CD4-positive, alpha-beta T cell (primary cell): ENCODE results near the gene RAD54L2. TPM values are rescaled to one million over a fixed set of nuclear protein-coding genes. Genes with fewer than 3 reads are reported as not detected.

ENCODE experiments used
- ATAC-seq: fragments of 200-7000 bp; cut with Tn5 transposase; one replicate; pipeline ENCODE4 v1.10.0; 2022; ENCODE audit warnings: mild to moderate bottlenecking; ENCODE audit not compliant: poor library complexity
- CTCF ChIA-PET: fragments of 350-600 bp; sonication (Branson Sonifier 250); formaldehyde crosslinking; loops from one replicate; lab custom pipeline; 2021; ENCODE audit warnings: antibody characterized with exemption, inconsistent platforms; lab: Charles Lee
- POLR2A ChIA-PET: fragments of 350-600 bp; sonication (Branson Sonifier 250); formaldehyde crosslinking; loops from one replicate; lab custom pipeline; 2021; ENCODE audit warnings: antibody characterized with exemption, inconsistent platforms; lab: Charles Lee
- DNase-seq, 14 experiments: peaks; one replicate each; pipeline ENCODE4 v3.0.0-alpha.2; 2013 to 2020; ENCODE audit warnings: mixed read lengths in 2 of 14
- H3K27ac ChIP-seq, 2 donors: one replicate each; pipeline versions ENCODE4 v1.5.1 to v1.7.0; 2013; ENCODE audit warnings: low read length in 2 of 2, low read depth in 1 of 2, mild to moderate bottlenecking in 1 of 2
- H3K27me3 ChIP-seq, 2 experiments: 1 replicate in 1 of 2; 2 replicates in 1 of 2; pipeline versions ENCODE4 v1.6.1 to v1.7.0; 2013; ENCODE audit warnings: low read length in 2 of 2, control low read depth in 1 of 2, mild to moderate bottlenecking in 1 of 2, moderate library complexity in 1 of 2; ENCODE audit not compliant: insufficient read depth in 2 of 2, control insufficient read depth in 1 of 2
- H3K36me3 ChIP-seq: one replicate; pipeline ENCODE4 v1.6.1; 2013; ENCODE audit warnings: low read length, control low read depth; ENCODE audit not compliant: insufficient read depth
- H3K4me1 ChIP-seq: one replicate; pipeline ENCODE4 v1.6.1; 2013; ENCODE audit warnings: low read length, control low read depth; ENCODE audit not compliant: insufficient read depth
- H3K4me3 ChIP-seq: one replicate; pipeline ENCODE4 v1.5.1; 2013; ENCODE audit warnings: mild to moderate bottlenecking, low read length, moderate library complexity
- H3K9me3 ChIP-seq, 2 experiments: 1 replicate in 1 of 2; 2 replicates in 1 of 2; pipeline versions ENCODE4 v1.6.1 to v1.7.0; 2013; ENCODE audit warnings: low read length in 2 of 2, mild to moderate bottlenecking in 2 of 2, control low read depth in 1 of 2, moderate library complexity in 1 of 2; ENCODE audit not compliant: control insufficient read depth in 1 of 2, insufficient read depth in 1 of 2
- H3K27ac Mint-ChIP-seq: one replicate; pipeline ENCODE4 v1.8.0; 2020; ENCODE audit warnings: mixed read lengths
- H3K27me3 Mint-ChIP-seq: one replicate; pipeline ENCODE4 v1.8.0; 2021; ENCODE audit warnings: mixed read lengths
- H3K36me3 Mint-ChIP-seq: one replicate; pipeline ENCODE4 v1.8.0; 2021; ENCODE audit warnings: low read depth, mixed read lengths
- H3K4me1 Mint-ChIP-seq: one replicate; pipeline ENCODE4 v1.8.0; 2021; ENCODE audit warnings: low read depth, mixed read lengths
- H3K4me3 Mint-ChIP-seq: one replicate; pipeline ENCODE4 v1.8.0; 2020; ENCODE audit warnings: mild to moderate bottlenecking, mixed read lengths
- H3K9me3 Mint-ChIP-seq: one replicate; pipeline ENCODE4 v1.8.0; 2020; ENCODE audit warnings: mixed read lengths
- CTCF ChIP-seq: fragments of 200-600 bp; IDR thresholded peaks from one replicate; pipeline ENCODE4 v1.8.0; 2022; ENCODE audit warnings: antibody characterized with exemption, mild to moderate bottlenecking
- intact Hi-C, 2 experiments: fragments of 100-400 bp; cut with DNase I in 1 of 2; cut with micrococcal nuclease in 1 of 2; formaldehyde crosslinking; loops; one replicate each; pipeline versions ENCODE4 v1.15.1 to v1.9.0; 2023 to 2025; cut with DNase I, micrococcal nuclease
- total RNA-seq, 174 experiments: library from RNA in 2 of 174; stranded (reverse) in 2 of 174; gene quantifications; one replicate each; pipeline ENCODE4 v1.2.3 and lab custom pipeline; 2021 to 2026

RAD54L2 gene
- total RNA-seq, 2 experiments from 2014 or later, result 39.9 to 41.7 TPM

GRCh38 chr3:51568036-51568435 is 29.5 kb downstream of the RAD54L2 start:
- no peaks in the 10 kb centered on the region for H3K27me3 ChIP-seq
- Mint-ChIP-seq H3K9me3 (no peaks in the 10 kb centered on the region), H3K4me3 (no peak overlapping the region), H3K4me1 (peaks cover 32% of the 10 kb centered on the region), H3K27me3 (no peaks in the 10 kb centered on the region), H3K36me3 (peaks cover 40% of the 10 kb centered on the region), H3K27ac (no peak overlapping the region)
- ATAC-seq, result no peak
- H3K4me3 ChIP-seq, result no peak overlapping the region
- ChIA-PET POLR2A (no interaction called here), CTCF (interaction anchor here (1.4 kb wide), 1 partner anchor 114 kb away, joined by 3 read pairs; no protein-coding TSS in a partner anchor)
- H3K27ac ChIP-seq, result no peak overlapping the region
- no peak for TF ChIP-seq CTCF
- no peaks in the 10 kb centered on the region for H3K9me3 ChIP-seq
- peaks cover 6% of the 10 kb centered on the region for H3K36me3 ChIP-seq
- no peak for DNase-seq
- peaks cover 2% of the 10 kb centered on the region for H3K4me1 ChIP-seq
- intact Hi-C loops, result no loop called here

- ChIA-PET POLR2A (no interaction called here), CTCF (no interaction called here)
- H3K27me3 ChIP-seq, result no peaks in the 10 kb centered on the region
- no peak for ATAC-seq
- Mint-ChIP-seq H3K9me3 (no peaks in the 10 kb centered on the region), H3K4me1 (peaks cover 22% of the 10 kb centered on the region), H3K36me3 (peaks cover 45% of the 10 kb centered on the region), H3K4me3 (no peak overlapping the region), H3K27me3 (no peaks in the 10 kb centered on the region), H3K27ac (no peak overlapping the region)
- H3K4me1 ChIP-seq, result no peaks in the 10 kb centered on the region
- no peak overlapping the region for H3K4me3 ChIP-seq
- no peaks in the 10 kb centered on the region for H3K9me3 ChIP-seq
- H3K36me3 ChIP-seq, result peaks cover 11% of the 10 kb centered on the region
- intact Hi-C loops, result no loop called here
- DNase-seq, result no peak
- no peak overlapping the region for H3K27ac ChIP-seq
- TF ChIP-seq CTCF, result no peak
Measured at GRCh38 chr3:51568996-51569395, 30.5 kb downstream of the RAD54L2 start.

- ChIA-PET POLR2A (no interaction called here), CTCF (no interaction called here)
- Mint-ChIP-seq H3K4me3 (no peak overlapping the region), H3K4me1 (peaks cover 38% of the 10 kb centered on the region), H3K36me3 (peaks cover 56% of the 10 kb centered on the region), H3K27me3 (no peaks in the 10 kb centered on the region), H3K9me3 (no peaks in the 10 kb centered on the region), H3K27ac (no peak overlapping the region)
- DNase-seq, result no peak
- Histone ChIP-seq H3K4me3 (no peak overlapping the region), H3K36me3 (peaks cover 19% of the 10 kb centered on the region), H3K4me1 (no peaks in the 10 kb centered on the region), H3K27ac (no peak overlapping the region), H3K27me3 (no peaks in the 10 kb centered on the region), H3K9me3 (no peaks in the 10 kb centered on the region)
- no peak for ATAC-seq
- intact Hi-C loops, result no loop called here
- TF ChIP-seq CTCF, result no peak
Measured at GRCh38 chr3:51578238-51578637, 39.7 kb downstream of the RAD54L2 start.
